ENCODE measurements around the gene POLR2J3.
"Not testable (repeated sequence)": the region's sequence is repeated elsewhere in the genome, so short reads cannot be mapped to it uniquely, and the experiment has no call there.

DNA sequence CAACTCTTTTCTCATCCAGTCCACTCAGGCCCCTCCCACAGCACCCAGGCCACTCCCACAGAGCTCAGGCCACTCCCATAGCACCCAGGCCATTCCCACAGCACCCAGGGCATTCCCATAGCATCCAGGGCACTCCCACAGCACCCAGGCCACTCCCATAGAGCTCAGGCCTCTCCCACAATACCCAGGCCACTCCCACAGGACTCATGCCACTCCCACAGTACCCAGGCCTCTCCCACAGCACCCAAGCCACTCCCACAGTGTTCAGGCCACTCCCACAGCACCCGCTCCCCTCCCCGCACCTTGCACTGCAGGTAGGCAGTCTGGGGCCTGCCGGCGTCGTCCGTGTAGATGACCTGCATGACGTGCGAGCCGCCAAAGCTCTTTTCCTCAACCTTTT is 17.5 kb upstream of the POLR2J3 start:
- TF ChIP-seq, protein P1, sequence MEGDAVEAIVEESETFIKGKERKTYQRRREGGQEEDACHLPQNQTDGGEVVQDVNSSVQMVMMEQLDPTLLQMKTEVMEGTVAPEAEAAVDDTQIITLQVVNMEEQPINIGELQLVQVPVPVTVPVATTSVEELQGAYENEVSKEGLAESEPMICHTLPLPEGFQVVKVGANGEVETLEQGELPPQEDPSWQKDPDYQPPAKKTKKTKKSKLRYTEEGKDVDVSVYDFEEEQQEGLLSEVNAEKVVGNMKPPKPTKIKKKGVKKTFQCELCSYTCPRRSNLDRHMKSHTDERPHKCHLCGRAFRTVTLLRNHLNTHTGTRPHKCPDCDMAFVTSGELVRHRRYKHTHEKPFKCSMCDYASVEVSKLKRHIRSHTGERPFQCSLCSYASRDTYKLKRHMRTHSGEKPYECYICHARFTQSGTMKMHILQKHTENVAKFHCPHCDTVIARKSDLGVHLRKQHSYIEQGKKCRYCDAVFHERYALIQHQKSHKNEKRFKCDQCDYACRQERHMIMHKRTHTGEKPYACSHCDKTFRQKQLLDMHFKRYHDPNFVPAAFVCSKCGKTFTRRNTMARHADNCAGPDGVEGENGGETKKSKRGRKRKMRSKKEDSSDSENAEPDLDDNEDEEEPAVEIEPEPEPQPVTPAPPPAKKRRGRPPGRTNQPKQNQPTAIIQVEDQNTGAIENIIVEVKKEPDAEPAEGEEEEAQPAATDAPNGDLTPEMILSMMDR (IDR thresholded peaks at IDR 0.05; ENCODE audit: low read depth, low read length, poor library complexity, severe bottlenecking), result not testable (repeated sequence)
- not testable (repeated sequence) for TF ChIP-seq EZH2phosphoT487 (IDR thresholded peaks at IDR 0.05; ENCODE audit: borderline replicate concordance, low read length)
